HEK293 (cell line): ENCODE results near the gene MCM7.
A peak's percentile ranks its signal among the peaks of the same experiment; 100 is the strongest.

Experiments used
- BCL11A ChIP-seq: fragments of 450-650 bp; formaldehyde crosslinking; IDR thresholded peaks from 2 replicates; pipeline ENCODE4 v1.5.1; 2016; ENCODE audit warnings: low read depth, missing biosample characterization, missing genetic modification characterization
- GLI2 ChIP-seq: fragments of 450-650 bp; formaldehyde crosslinking; IDR thresholded peaks from 2 replicates; pipeline ENCODE4; 2017; ENCODE audit warnings: missing biosample characterization, missing genetic modification characterization, low read depth, borderline replicate concordance
- ZBTB17 ChIP-seq: fragments of 450-650 bp; formaldehyde crosslinking; IDR thresholded peaks from 2 replicates; pipeline ENCODE4 v1.5.1; 2016; ENCODE audit warnings: missing biosample characterization, missing genetic modification characterization
- ZBTB21 ChIP-seq: fragments of 450-650 bp; formaldehyde crosslinking; IDR thresholded peaks from 2 replicates; pipeline ENCODE4 v1.5.1; 2017; ENCODE audit warnings: missing biosample characterization, missing genetic modification characterization
- ZBTB48 ChIP-seq: fragments of 450-650 bp; formaldehyde crosslinking; IDR thresholded peaks from 2 replicates; pipeline ENCODE4 v1.5.1; 2016; ENCODE audit warnings: missing biosample characterization, missing genetic modification characterization
- ZNF155 ChIP-seq: fragments of 450-650 bp; formaldehyde crosslinking; IDR thresholded peaks from 2 replicates; pipeline ENCODE4 v1.5.1; 2016; ENCODE audit warnings: missing biosample characterization, missing genetic modification characterization
- ZNF19 ChIP-seq: fragments of 450-650 bp; formaldehyde crosslinking; IDR thresholded peaks from 2 replicates; pipeline ENCODE4; 2016; ENCODE audit warnings: missing biosample characterization, missing genetic modification characterization, low read depth
- ZNF202 ChIP-seq: fragments of 450-650 bp; formaldehyde crosslinking; IDR thresholded peaks from 2 replicates; pipeline ENCODE4 v1.5.1; 2016; ENCODE audit warnings: missing biosample characterization, missing genetic modification characterization, borderline replicate concordance
- ZNF335 ChIP-seq: fragments of 450-650 bp; formaldehyde crosslinking; conservative IDR thresholded peaks from 2 replicates; pipeline ENCODE4 v1.5.1; 2016; ENCODE audit warnings: missing biosample characterization, missing genetic modification characterization
- ZNF366 ChIP-seq: fragments of 450-650 bp; formaldehyde crosslinking; conservative IDR thresholded peaks from 2 replicates; pipeline ENCODE4 v1.5.1; 2016; ENCODE audit warnings: missing biosample characterization, missing genetic modification characterization
- ZNF391 ChIP-seq: fragments of 450-650 bp; formaldehyde crosslinking; IDR thresholded peaks from 2 replicates; pipeline ENCODE4 v1.5.1; 2016; ENCODE audit warnings: low read depth, missing biosample characterization, missing genetic modification characterization, borderline replicate concordance
- ZNF521 ChIP-seq: fragments of 450-650 bp; formaldehyde crosslinking; IDR thresholded peaks from 2 replicates; pipeline ENCODE4 v1.5.1; 2017; ENCODE audit warnings: missing biosample characterization, mild to moderate bottlenecking, missing genetic modification characterization
- ZNF558 ChIP-seq: fragments of 450-650 bp; formaldehyde crosslinking; IDR thresholded peaks from 2 replicates; pipeline ENCODE4 v1.5.1; 2016; ENCODE audit warnings: missing biosample characterization, missing genetic modification characterization
- ZNF561 ChIP-seq: fragments of 450-650 bp; IDR thresholded peaks from 2 replicates; pipeline ENCODE4 v1.5.1; 2018; ENCODE audit warnings: missing biosample characterization, missing genetic modification characterization, borderline replicate concordance
- ZNF596 ChIP-seq: fragments of 450-650 bp; IDR thresholded peaks from 2 replicates; pipeline ENCODE4 v1.5.0; 2018; ENCODE audit warnings: missing biosample characterization, mild to moderate bottlenecking, missing genetic modification characterization, moderate library complexity
- ZNF600 ChIP-seq: fragments of 450-650 bp; formaldehyde crosslinking; IDR thresholded peaks from 2 replicates; pipeline ENCODE4 v1.5.1; 2016; ENCODE audit warnings: missing biosample characterization, missing genetic modification characterization
- ZNF660 ChIP-seq: fragments of 450-650 bp; IDR thresholded peaks from 2 replicates; pipeline ENCODE4 v1.5.1; 2018; ENCODE audit warnings: missing biosample characterization, mild to moderate bottlenecking, missing genetic modification characterization
- ZNF670 ChIP-seq: fragments of 450-650 bp; formaldehyde crosslinking; IDR thresholded peaks from 2 replicates; pipeline ENCODE4 v1.5.1; 2016; ENCODE audit warnings: missing biosample characterization, missing genetic modification characterization, low read depth
- ZNF792 ChIP-seq: fragments of 450-650 bp; formaldehyde crosslinking; IDR thresholded peaks from 2 replicates; pipeline ENCODE4 v1.5.1; 2016; ENCODE audit warnings: missing biosample characterization, missing genetic modification characterization
- TF ChIP-seq, protein P1 (sequence below): fragments of 450-650 bp; formaldehyde crosslinking; IDR thresholded peaks from 2 replicates; pipeline ENCODE4 v1.5.1; 2016; ENCODE audit warnings: missing biosample characterization, missing genetic modification characterization
- TF ChIP-seq, protein P2 (sequence below): fragments of 450-650 bp; formaldehyde crosslinking; IDR thresholded peaks from 2 replicates; pipeline ENCODE4 v1.5.1; 2016; ENCODE audit warnings: missing biosample characterization, missing genetic modification characterization
- TF ChIP-seq, protein P3 (sequence below): fragments of 450-650 bp; formaldehyde crosslinking; IDR thresholded peaks from 2 replicates; pipeline ENCODE4 v1.5.1; 2016; ENCODE audit warnings: missing biosample characterization, missing genetic modification characterization
- TF ChIP-seq, protein P4 (sequence below): fragments of 450-650 bp; IDR thresholded peaks from 2 replicates; pipeline ENCODE4 v1.5.1; 2018; ENCODE audit warnings: missing biosample characterization, missing genetic modification characterization
- TF ChIP-seq, protein P5 (sequence below): fragments of 450-650 bp; formaldehyde crosslinking; conservative IDR thresholded peaks from 2 replicates; pipeline ENCODE4 v1.5.1; 2016; ENCODE audit warnings: low read depth, missing biosample characterization, missing genetic modification characterization
- TF ChIP-seq, protein P6 (sequence below): fragments of 450-650 bp; formaldehyde crosslinking; IDR thresholded peaks from 2 replicates; pipeline ENCODE4 v1.5.1; 2016; ENCODE audit warnings: missing biosample characterization, missing genetic modification characterization

The MCM7 gene

DNA sequence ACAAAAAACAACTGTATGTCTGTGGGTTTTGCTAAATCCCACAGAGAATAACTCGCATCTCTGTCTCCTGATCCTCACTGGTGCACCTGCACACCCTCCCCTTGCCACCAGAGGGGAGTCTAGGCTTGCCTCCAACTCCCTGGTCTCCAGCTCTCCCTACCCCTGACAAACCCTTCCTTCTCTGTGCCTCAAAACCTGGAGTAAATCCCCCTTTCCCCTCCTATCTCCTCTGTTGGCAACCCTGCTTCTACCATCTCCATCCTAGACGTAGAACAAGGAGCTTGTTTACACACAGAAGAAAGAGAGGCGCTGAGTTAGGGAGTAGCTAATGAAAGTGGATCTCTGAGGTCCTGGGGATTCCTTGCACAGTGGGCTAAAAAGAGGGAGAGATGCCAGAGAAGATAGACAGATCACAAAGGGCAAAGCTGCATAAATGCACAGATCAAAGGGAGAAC lies 31.5 kb upstream of the MCM7 start (continued):
- peak; percentile 78 for TF ChIP-seq ZBTB48 (tag by site-specific recombination)
- TF ChIP-seq ZNF335 (tag by site-specific recombination) = no peak
- 0 out of 2 replicates have a peak, but pooled peaks have one; percentile 44 for TF ChIP-seq ZNF660 (tag by site-specific recombination)
- no peak for TF ChIP-seq ZNF155 (tag by site-specific recombination)
- TF ChIP-seq ZBTB17 (tag by site-specific recombination) = peak; percentile 90
- TF ChIP-seq ZNF670 (tag by site-specific recombination) = no peak
- 0 out of 2 replicates have a peak, but pooled peaks have one; percentile 5 for TF ChIP-seq BCL11A (tag by site-specific recombination)
- no peak for TF ChIP-seq GLI2
- TF ChIP-seq ZBTB21 = no peak
- TF ChIP-seq ZNF792 (tag by site-specific recombination) = no peak
- TF ChIP-seq ZNF521 (tag by site-specific recombination) = no peak
- no peak for TF ChIP-seq ZNF600 (tag by site-specific recombination)
- TF ChIP-seq, protein P1, sequence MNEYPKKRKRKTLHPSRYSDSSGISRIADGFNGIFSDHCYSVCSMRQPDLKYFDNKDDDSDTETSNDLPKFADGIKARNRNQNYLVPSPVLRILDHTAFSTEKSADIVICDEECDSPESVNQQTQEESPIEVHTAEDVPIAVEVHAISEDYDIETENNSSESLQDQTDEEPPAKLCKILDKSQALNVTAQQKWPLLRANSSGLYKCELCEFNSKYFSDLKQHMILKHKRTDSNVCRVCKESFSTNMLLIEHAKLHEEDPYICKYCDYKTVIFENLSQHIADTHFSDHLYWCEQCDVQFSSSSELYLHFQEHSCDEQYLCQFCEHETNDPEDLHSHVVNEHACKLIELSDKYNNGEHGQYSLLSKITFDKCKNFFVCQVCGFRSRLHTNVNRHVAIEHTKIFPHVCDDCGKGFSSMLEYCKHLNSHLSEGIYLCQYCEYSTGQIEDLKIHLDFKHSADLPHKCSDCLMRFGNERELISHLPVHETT (tag by site-specific recombination) = no peak
- TF ChIP-seq ZNF561 (tag by site-specific recombination) = no peak
- no peak for TF ChIP-seq ZNF558 (tag by site-specific recombination)
- TF ChIP-seq, protein P2, sequence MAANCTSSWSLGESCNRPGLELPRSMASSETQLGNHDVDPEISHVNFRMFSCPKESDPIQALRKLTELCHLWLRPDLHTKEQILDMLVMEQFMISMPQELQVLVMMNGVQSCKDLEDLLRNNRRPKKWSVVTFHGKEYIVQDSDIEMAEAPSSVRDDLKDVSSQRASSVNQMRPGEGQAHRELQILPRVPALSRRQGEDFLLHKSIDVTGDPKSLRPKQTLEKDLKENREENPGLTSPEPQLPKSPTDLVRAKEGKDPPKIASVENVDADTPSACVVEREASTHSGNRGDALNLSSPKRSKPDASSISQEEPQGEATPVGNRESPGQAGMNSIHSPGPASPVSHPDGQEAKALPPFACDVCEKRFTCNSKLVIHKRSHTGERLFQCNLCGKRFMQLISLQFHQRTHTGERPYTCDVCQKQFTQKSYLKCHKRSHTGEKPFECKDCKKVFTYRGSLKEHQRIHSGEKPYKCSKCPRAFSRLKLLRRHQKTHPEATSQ = no peak
- TF ChIP-seq ZNF202 (tag by site-specific recombination) = no peak
- TF ChIP-seq ZNF391 (tag by site-specific recombination) = peak; percentile 76; the same call in 1 of the 2 replicates
- TF ChIP-seq, protein P3, sequence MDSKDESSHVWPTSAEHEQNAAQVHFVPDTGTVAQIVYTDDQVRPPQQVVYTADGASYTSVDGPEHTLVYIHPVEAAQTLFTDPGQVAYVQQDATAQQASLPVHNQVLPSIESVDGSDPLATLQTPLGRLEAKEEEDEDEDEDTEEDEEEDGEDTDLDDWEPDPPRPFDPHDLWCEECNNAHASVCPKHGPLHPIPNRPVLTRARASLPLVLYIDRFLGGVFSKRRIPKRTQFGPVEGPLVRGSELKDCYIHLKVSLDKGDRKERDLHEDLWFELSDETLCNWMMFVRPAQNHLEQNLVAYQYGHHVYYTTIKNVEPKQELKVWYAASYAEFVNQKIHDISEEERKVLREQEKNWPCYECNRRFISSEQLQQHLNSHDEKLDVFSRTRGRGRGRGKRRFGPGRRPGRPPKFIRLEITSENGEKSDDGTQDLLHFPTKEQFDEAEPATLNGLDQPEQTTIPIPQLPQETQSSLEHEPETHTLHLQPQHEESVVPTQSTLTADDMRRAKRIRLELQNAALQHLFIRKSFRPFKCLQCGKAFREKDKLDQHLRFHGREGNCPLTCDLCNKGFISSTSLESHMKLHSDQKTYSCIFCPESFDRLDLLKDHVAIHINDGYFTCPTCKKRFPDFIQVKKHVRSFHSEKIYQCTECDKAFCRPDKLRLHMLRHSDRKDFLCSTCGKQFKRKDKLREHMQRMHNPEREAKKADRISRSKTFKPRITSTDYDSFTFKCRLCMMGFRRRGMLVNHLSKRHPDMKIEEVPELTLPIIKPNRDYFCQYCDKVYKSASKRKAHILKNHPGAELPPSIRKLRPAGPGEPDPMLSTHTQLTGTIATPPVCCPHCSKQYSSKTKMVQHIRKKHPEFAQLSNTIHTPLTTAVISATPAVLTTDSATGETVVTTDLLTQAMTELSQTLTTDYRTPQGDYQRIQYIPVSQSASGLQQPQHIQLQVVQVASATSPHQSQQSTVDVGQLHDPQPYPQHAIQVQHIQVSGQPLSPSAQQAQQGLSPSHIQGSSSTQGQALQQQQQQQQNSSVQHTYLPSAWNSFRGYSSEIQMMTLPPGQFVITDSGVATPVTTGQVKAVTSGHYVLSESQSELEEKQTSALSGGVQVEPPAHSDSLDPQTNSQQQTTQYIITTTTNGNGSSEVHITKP = peak; percentile 32; the same call in 1 of the 2 replicates
- peak; percentile 83 for TF ChIP-seq ZNF366 (tag by site-specific recombination)
- TF ChIP-seq, protein P4, sequence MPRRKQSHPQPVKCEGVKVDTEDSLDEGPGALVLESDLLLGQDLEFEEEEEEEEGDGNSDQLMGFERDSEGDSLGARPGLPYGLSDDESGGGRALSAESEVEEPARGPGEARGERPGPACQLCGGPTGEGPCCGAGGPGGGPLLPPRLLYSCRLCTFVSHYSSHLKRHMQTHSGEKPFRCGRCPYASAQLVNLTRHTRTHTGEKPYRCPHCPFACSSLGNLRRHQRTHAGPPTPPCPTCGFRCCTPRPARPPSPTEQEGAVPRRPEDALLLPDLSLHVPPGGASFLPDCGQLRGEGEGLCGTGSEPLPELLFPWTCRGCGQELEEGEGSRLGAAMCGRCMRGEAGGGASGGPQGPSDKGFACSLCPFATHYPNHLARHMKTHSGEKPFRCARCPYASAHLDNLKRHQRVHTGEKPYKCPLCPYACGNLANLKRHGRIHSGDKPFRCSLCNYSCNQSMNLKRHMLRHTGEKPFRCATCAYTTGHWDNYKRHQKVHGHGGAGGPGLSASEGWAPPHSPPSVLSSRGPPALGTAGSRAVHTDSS (tag by site-specific recombination) = no peak
- no peak for TF ChIP-seq ZNF596
- TF ChIP-seq, protein P5, sequence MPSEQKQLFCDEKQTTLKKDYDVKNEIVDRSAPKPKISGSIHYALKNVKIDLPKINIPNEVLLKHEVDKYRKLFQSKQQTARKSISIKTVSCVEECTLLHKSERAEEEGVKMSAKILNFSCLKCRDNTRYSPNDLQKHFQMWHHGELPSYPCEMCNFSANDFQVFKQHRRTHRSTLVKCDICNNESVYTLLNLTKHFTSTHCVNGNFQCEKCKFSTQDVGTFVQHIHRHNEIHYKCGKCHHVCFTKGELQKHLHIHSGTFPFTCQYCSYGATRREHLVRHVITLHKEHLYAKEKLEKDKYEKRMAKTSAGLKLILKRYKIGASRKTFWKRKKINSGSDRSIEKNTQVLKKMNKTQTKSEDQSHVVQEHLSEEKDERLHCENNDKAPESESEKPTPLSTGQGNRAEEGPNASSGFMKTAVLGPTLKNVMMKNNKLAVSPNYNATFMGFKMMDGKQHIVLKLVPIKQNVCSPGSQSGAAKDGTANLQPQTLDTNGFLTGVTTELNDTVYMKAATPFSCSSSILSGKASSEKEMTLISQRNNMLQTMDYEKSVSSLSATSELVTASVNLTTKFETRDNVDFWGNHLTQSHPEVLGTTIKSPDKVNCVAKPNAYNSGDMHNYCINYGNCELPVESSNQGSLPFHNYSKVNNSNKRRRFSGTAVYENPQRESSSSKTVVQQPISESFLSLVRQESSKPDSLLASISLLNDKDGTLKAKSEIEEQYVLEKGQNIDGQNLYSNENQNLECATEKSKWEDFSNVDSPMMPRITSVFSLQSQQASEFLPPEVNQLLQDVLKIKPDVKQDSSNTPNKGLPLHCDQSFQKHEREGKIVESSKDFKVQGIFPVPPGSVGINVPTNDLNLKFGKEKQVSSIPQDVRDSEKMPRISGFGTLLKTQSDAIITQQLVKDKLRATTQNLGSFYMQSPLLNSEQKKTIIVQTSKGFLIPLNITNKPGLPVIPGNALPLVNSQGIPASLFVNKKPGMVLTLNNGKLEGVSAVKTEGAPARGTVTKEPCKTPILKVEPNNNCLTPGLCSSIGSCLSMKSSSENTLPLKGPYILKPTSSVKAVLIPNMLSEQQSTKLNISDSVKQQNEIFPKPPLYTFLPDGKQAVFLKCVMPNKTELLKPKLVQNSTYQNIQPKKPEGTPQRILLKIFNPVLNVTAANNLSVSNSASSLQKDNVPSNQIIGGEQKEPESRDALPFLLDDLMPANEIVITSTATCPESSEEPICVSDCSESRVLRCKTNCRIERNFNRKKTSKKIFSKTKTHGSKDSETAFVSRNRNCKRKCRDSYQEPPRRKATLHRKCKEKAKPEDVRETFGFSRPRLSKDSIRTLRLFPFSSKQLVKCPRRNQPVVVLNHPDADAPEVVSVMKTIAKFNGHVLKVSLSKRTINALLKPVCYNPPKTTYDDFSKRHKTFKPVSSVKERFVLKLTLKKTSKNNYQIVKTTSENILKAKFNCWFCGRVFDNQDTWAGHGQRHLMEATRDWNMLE = no peak
- TF ChIP-seq, protein P6, sequence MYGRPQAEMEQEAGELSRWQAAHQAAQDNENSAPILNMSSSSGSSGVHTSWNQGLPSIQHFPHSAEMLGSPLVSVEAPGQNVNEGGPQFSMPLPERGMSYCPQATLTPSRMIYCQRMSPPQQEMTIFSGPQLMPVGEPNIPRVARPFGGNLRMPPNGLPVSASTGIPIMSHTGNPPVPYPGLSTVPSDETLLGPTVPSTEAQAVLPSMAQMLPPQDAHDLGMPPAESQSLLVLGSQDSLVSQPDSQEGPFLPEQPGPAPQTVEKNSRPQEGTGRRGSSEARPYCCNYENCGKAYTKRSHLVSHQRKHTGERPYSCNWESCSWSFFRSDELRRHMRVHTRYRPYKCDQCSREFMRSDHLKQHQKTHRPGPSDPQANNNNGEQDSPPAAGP = peak; percentile 55; the same call in 1 of the 2 replicates
- no peak for TF ChIP-seq ZNF19 (tag by site-specific recombination)
